ENCODE measurements around the gene PRR23A.

The PRR23A gene

GRCh38 chr3:138975351-138975750 is 30.7 kb downstream of the PRR23A start:
- Histone ChIP-seq H3K36me3 (ENCODE audit: low read depth) (no peaks in the 10 kb centered on the region), H3K4me3 (ENCODE audit: severe bottlenecking) (no peak overlapping the region), H3K27ac (ENCODE audit: poor library complexity, severe bottlenecking) (no peak overlapping the region), H3K27me3 (ENCODE audit: insufficient read depth, poor library complexity, severe bottlenecking) (no peaks in the 10 kb centered on the region), H3K4me1 (ENCODE audit: insufficient read depth, poor library complexity, severe bottlenecking) (no peaks in the 10 kb centered on the region), H3K9me3 (ENCODE audit: severe bottlenecking) (no peaks in the 10 kb centered on the region)
- ATAC-seq (ENCODE audit: low read depth) (no peak), DNase-seq (ENCODE audit: low spot score) (no peak)
- no peak for TF ChIP-seq CTCF (IDR thresholded peaks at IDR 0.05; ENCODE audit: poor library complexity, severe bottlenecking)

GRCh38 chr3:138974462-138974861 is 31.6 kb downstream of the PRR23A start:
- TF ChIP-seq CTCF (IDR thresholded peaks at IDR 0.05; ENCODE audit: poor library complexity, severe bottlenecking) = no peak
- no peaks in the 10 kb centered on the region for H3K27me3 ChIP-seq (ENCODE audit: insufficient read depth, poor library complexity, severe bottlenecking)
- H3K9me3 ChIP-seq (ENCODE audit: severe bottlenecking) = no peaks in the 10 kb centered on the region
- H3K27ac ChIP-seq (ENCODE audit: poor library complexity, severe bottlenecking) = no peak overlapping the region
- DNase-seq (ENCODE audit: low spot score) = no peak
- H3K4me1 ChIP-seq (ENCODE audit: insufficient read depth, poor library complexity, severe bottlenecking) = no peaks in the 10 kb centered on the region
- no peak overlapping the region for H3K4me3 ChIP-seq (ENCODE audit: severe bottlenecking)
- ATAC-seq (ENCODE audit: low read depth) = peak; percentile 77
- no peaks in the 10 kb centered on the region for H3K36me3 ChIP-seq (ENCODE audit: low read depth)

GRCh38 chr3:138972941-138973340 is 33.1 kb downstream of the PRR23A start:
- Histone ChIP-seq H3K27me3 (ENCODE audit: insufficient read depth, poor library complexity, severe bottlenecking) (no peaks in the 10 kb centered on the region), H3K36me3 (ENCODE audit: low read depth) (no peaks in the 10 kb centered on the region), H3K4me3 (ENCODE audit: severe bottlenecking) (no peak overlapping the region), H3K9me3 (ENCODE audit: severe bottlenecking) (no peaks in the 10 kb centered on the region), H3K27ac (ENCODE audit: poor library complexity, severe bottlenecking) (no peak overlapping the region), H3K4me1 (ENCODE audit: insufficient read depth, poor library complexity, severe bottlenecking) (no peaks in the 10 kb centered on the region)
- no peak for TF ChIP-seq CTCF (IDR thresholded peaks at IDR 0.05; ENCODE audit: poor library complexity, severe bottlenecking)
- ATAC-seq (ENCODE audit: low read depth) (no peak), DNase-seq (ENCODE audit: low spot score) (no peak)

- H3K4me1 ChIP-seq (ENCODE audit: insufficient read depth, poor library complexity, severe bottlenecking) = no peaks in the 10 kb centered on the region
- H3K27ac ChIP-seq (ENCODE audit: poor library complexity, severe bottlenecking) = no peak overlapping the region
- no peaks in the 10 kb centered on the region for H3K36me3 ChIP-seq (ENCODE audit: low read depth)
- H3K4me3 ChIP-seq (ENCODE audit: severe bottlenecking) = no peak overlapping the region
- no peaks in the 10 kb centered on the region for H3K27me3 ChIP-seq (ENCODE audit: insufficient read depth, poor library complexity, severe bottlenecking)
- H3K9me3 ChIP-seq (ENCODE audit: severe bottlenecking) = no peaks in the 10 kb centered on the region
- ATAC-seq (ENCODE audit: low read depth) (no peak), DNase-seq (ENCODE audit: low spot score) (no peak)
- TF ChIP-seq CTCF (IDR thresholded peaks at IDR 0.05; ENCODE audit: poor library complexity, severe bottlenecking) = no peak
These were observed 34.2 kb downstream of the PRR23A start for GRCh38 chr3:138971766-138972320.

GRCh38 chr3:138964923-138965322 is 41.1 kb downstream of the PRR23A start:
- TF ChIP-seq CTCF (IDR thresholded peaks at IDR 0.05; ENCODE audit: poor library complexity, severe bottlenecking) = no peak
- Histone ChIP-seq H3K36me3 (ENCODE audit: low read depth) (no peaks in the 10 kb centered on the region), H3K4me3 (ENCODE audit: severe bottlenecking) (no peak overlapping the region), H3K27ac (ENCODE audit: poor library complexity, severe bottlenecking) (no peak overlapping the region), H3K9me3 (ENCODE audit: severe bottlenecking) (peaks cover 2% of the 10 kb centered on the region), H3K27me3 (ENCODE audit: insufficient read depth, poor library complexity, severe bottlenecking) (peaks cover 5% of the 10 kb centered on the region), H3K4me1 (ENCODE audit: insufficient read depth, poor library complexity, severe bottlenecking) (no peaks in the 10 kb centered on the region)
- no peak for ATAC-seq (ENCODE audit: low read depth)
- no peak for DNase-seq (ENCODE audit: low spot score)

Data from RWPE2 (cell line).